ENCODE results near the gene CSTPP1. TPM values are rescaled to one million over a fixed set of nuclear protein-coding genes. Genes with fewer than 3 reads are reported as not detected.

CSTPP1 gene
- total RNA-seq, 4 donors from 2014 or later = 18.3 to 27.0 (median 24.6) TPM

DNA sequence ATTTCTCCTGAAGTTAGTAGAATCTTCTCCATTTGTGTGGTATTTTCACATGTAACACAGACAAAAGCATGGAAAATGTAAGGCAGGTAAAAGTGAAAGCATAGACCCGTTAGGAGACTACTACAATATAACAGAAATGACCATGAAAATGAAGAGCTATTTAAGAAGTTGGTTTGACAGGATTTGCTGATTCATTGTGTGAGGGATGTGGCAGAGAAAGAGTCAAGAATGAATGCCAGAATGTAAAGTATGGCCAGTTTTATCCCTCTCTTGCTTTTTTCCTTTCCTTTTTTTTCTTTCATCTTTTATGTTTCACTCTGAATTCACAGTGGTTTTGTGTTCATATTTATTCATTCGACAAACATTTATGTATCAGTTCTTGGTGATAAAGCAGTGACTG lies 124.2 kb downstream of the CSTPP1 start:
- Histone ChIP-seq H3K9me3 (no peaks in the 10 kb centered on the region), H3K4me3 (no peak overlapping the region), H3K4me1 (no peaks in the 10 kb centered on the region), H3K27me3 (no peaks in the 10 kb centered on the region), H3K36me3 (peaks cover 0 to 9% (median 0%) of the 10 kb centered on the region in 4 donors), H3K27ac (no peak overlapping the region)
- intact Hi-C loops (cut with DNase I; ENCODE audit: low total_unique reads) (no loop called here), in situ Hi-C loops (cut with MboI; ENCODE audit: low pct_ligation_motif_present in 1 of 4, low pct_unique_long_range_greater_than_20kb in 1 of 4, low sequenced_read_pairs in 3 of 4) (no loop called here)
- WGBS, 2 donors (ENCODE audit: low coverage in 1 of 2) = 45 to 51% methylated on average over 2 of the region's 2 CpGs
- no peak for DNase-seq
- TF ChIP-seq POLR2AphosphoS5 (IDR thresholded peaks at IDR 0.05) = no peak
- TF ChIP-seq, protein P1, sequence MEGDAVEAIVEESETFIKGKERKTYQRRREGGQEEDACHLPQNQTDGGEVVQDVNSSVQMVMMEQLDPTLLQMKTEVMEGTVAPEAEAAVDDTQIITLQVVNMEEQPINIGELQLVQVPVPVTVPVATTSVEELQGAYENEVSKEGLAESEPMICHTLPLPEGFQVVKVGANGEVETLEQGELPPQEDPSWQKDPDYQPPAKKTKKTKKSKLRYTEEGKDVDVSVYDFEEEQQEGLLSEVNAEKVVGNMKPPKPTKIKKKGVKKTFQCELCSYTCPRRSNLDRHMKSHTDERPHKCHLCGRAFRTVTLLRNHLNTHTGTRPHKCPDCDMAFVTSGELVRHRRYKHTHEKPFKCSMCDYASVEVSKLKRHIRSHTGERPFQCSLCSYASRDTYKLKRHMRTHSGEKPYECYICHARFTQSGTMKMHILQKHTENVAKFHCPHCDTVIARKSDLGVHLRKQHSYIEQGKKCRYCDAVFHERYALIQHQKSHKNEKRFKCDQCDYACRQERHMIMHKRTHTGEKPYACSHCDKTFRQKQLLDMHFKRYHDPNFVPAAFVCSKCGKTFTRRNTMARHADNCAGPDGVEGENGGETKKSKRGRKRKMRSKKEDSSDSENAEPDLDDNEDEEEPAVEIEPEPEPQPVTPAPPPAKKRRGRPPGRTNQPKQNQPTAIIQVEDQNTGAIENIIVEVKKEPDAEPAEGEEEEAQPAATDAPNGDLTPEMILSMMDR (IDR thresholded peaks at IDR 0.05) = no peak
- TF ChIP-seq EP300 (IDR thresholded peaks at IDR 0.05; ENCODE audit: low read depth) = no peak
- TF ChIP-seq POLR2A (IDR thresholded peaks at IDR 0.05) = no peak

DNA sequence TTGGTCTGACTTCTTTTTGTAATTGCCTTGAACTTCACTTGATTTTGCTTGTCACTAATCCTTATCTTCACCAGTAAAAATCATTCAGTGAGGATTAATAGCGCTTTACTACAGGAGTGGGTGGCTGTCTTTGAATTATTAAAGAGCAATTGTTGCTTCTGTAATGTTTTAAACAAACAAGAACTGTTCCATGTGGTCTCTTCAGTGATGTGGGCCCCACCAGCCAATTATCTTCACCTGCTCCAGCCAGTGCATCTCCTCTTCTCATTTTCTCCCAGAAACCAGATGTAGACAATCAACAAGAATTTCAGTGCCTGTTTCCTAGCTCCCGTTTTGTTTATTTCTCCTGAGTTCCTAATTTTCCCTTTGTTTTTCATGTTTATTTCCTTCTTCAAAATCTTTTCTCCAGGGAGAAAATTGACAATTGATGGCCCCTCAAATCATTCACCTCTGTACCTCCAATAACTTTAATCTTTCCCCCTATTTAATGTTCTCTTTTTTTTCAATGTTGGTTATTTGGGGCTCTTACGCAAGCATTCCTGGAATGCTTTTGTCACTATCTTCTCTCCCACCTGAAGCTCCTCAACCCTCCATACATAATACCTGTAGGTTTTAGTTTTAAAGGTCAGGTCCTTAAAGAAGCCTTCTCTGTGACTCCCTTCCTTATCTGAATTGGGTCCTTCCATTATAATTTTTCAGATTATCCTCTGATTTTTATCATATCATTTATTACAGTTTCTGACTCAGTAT lies 125.0 kb downstream of the CSTPP1 start:
- DNase-seq = no peak
- TF ChIP-seq EP300 (IDR thresholded peaks at IDR 0.05; ENCODE audit: low read depth) (no peak), POLR2A (IDR thresholded peaks at IDR 0.05) (no peak), POLR2AphosphoS5 (IDR thresholded peaks at IDR 0.05) (no peak)
- TF ChIP-seq, protein P1 (IDR thresholded peaks at IDR 0.05) = no peak
- Histone ChIP-seq H3K9me3 (no peaks in the 10 kb centered on the region), H3K27me3 (no peaks in the 10 kb centered on the region), H3K36me3 (peaks cover 0 to 9% (median 0%) of the 10 kb centered on the region in 4 donors), H3K4me1 (no peaks in the 10 kb centered on the region), H3K27ac (no peak overlapping the region), H3K4me3 (no peak overlapping the region)
- WGBS, 2 donors (ENCODE audit: low coverage in 1 of 2) = 87 to 92% methylated on average over 3 of the region's 3 CpGs
- in situ Hi-C loops (cut with MboI; ENCODE audit: low pct_ligation_motif_present in 1 of 4, low pct_unique_long_range_greater_than_20kb in 1 of 4, low sequenced_read_pairs in 3 of 4) = no loop called here
- intact Hi-C loops (cut with DNase I; ENCODE audit: low total_unique reads) = no loop called here

DNA sequence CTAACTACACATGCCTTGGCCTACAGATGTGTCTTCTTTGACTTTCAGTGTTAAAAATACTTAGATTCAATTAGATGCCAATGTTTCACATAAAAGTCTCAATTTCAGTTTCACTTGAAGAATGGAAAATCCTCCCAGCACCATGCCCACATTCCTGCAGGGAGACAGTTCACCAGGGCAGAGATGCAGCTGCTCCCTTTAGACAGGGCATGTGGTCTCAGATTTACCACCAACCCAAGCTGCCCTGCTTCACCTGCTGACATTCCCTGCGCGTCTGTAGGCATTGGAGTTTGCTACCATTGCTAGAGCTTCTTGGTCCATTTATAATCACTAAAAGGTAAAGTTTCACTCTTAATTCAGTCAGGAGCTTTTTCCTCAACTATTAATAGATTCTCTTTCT lies 126.2 kb downstream of the CSTPP1 start:
- WGBS, 2 donors (ENCODE audit: low coverage in 1 of 2) = 88% methylated on average over 2 of the region's 2 CpGs; no CpG with 5 or more reads in 1 of the 2 donors
- in situ Hi-C loops (cut with MboI; ENCODE audit: low pct_ligation_motif_present in 1 of 4, low pct_unique_long_range_greater_than_20kb in 1 of 4, low sequenced_read_pairs in 3 of 4) = no loop called here
- intact Hi-C loops (cut with DNase I; ENCODE audit: low total_unique reads) = no loop called here

DNA sequence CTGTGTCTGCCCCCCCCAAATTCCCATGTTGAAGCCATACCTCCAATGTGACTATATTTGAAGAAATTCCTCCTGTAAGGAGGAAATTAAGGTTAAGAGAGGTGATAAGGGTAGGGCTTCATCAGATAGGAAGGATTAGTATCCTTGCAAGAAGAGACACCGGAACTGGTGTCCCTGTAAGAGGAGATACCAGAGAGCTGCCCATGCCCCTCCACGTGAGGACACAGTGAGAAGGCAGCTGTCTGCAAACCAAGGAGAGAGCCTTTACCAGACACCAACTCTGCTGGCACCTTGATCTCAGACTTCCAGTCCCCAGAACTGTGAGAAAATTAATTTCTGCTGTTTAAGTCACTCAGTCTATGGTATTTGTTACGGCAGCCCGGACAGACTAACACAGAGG lies 130.8 kb downstream of the CSTPP1 start:
- Histone ChIP-seq H3K4me3 (no peak overlapping the region), H3K27me3 (no peaks in the 10 kb centered on the region), H3K36me3 (no peaks in the 10 kb centered on the region), H3K4me1 (peaks cover 0 to 14% (median 3%) of the 10 kb centered on the region in 4 donors), H3K9me3 (no peaks in the 10 kb centered on the region), H3K27ac (no peak overlapping the region)
- 89 to 100% methylated on average over 1 to 4 of the region's 4 CpGs for WGBS, 2 donors (ENCODE audit: low coverage in 1 of 2)
- no peak for DNase-seq
- intact Hi-C loops (cut with DNase I; ENCODE audit: low total_unique reads) (no loop called here), in situ Hi-C loops (cut with MboI; ENCODE audit: low pct_ligation_motif_present in 1 of 4, low pct_unique_long_range_greater_than_20kb in 1 of 4, low sequenced_read_pairs in 3 of 4) (no loop called here)
- no peak for TF ChIP-seq POLR2AphosphoS5 (IDR thresholded peaks at IDR 0.05)

More for the DNA sequence above, 126.2 kb downstream of the CSTPP1 start:
- DNase-seq = no peak
- H3K4me3 ChIP-seq = no peak overlapping the region
- H3K27ac ChIP-seq = no peak overlapping the region
- no peaks in the 10 kb centered on the region for H3K9me3 ChIP-seq
- no peaks in the 10 kb centered on the region for H3K27me3 ChIP-seq
- H3K36me3 ChIP-seq = peaks cover 0 to 5% (median 0%) of the 10 kb centered on the region in 4 donors
- H3K4me1 ChIP-seq = no peaks in the 10 kb centered on the region
- no peak for TF ChIP-seq POLR2A (IDR thresholded peaks at IDR 0.05)
- TF ChIP-seq, protein P1 (IDR thresholded peaks at IDR 0.05) = no peak
- TF ChIP-seq POLR2AphosphoS5 (IDR thresholded peaks at IDR 0.05) = no peak
- no peak for TF ChIP-seq EP300 (IDR thresholded peaks at IDR 0.05; ENCODE audit: low read depth)
